Esophagus (tissue), 2 donors: Measurements from ENCODE around the gene PSG7. TPM values are rescaled to one million over a fixed set of nuclear protein-coding genes. Genes with fewer than 3 reads are reported as not detected.
"Not testable (repeated sequence)": the region's sequence is repeated elsewhere in the genome, so short reads cannot be mapped to it uniquely, and the experiment has no call there.

ENCODE experiments used
- H3K27ac ChIP-seq, 2 donors: one replicate each; pipeline ENCODE4 v1.5.1; 2013; ENCODE audit warnings: low read depth in 2 of 2, mild to moderate bottlenecking in 2 of 2, inconsistent platforms in 1 of 2, low read length in 1 of 2, moderate library complexity in 1 of 2
- H3K27me3 ChIP-seq, 2 donors: one replicate each; pipeline ENCODE4 v1.6.1; 2013; ENCODE audit warnings: low read length in 2 of 2, control low read depth in 1 of 2, mild to moderate bottlenecking in 1 of 2; ENCODE audit not compliant: insufficient read depth in 2 of 2, control insufficient read depth in 1 of 2
- H3K36me3 ChIP-seq, 2 donors: one replicate each; pipeline ENCODE4 v1.6.1; 2013; ENCODE audit warnings: low read length in 1 of 2; ENCODE audit not compliant: control insufficient read depth in 2 of 2, insufficient read depth in 2 of 2
- H3K4me1 ChIP-seq, 2 donors: one replicate each; pipeline ENCODE4 v1.6.1; 2013; ENCODE audit warnings: low read length in 1 of 2; ENCODE audit not compliant: control insufficient read depth in 2 of 2, insufficient read depth in 2 of 2
- H3K4me3 ChIP-seq, 2 donors: one replicate each; pipeline ENCODE4 v1.5.1; 2013; ENCODE audit warnings: low read length in 2 of 2, mild to moderate bottlenecking in 2 of 2, low read depth in 1 of 2, moderate library complexity in 1 of 2
- H3K9me3 ChIP-seq, 2 donors: one replicate each; pipeline ENCODE4 v1.6.1; 2013; ENCODE audit warnings: mild to moderate bottlenecking in 2 of 2, low read depth in 1 of 2, low read length in 1 of 2, moderate library complexity in 1 of 2; ENCODE audit not compliant: control insufficient read depth in 2 of 2, insufficient read depth in 1 of 2
- WGBS, 2 donors: extraction: QIAGEN DNeasy Blood & Tissue Kit; methylation state at CpG; one replicate each; pipeline ENCODE4 v1.1.7; 2013; 5-methylcytosine and 5-hydroxymethylcytosine counted together
- polyA plus RNA-seq, 2 donors: library from polyadenylated mRNA; stranded (reverse); fragments of 200-250 nt; gene quantifications; one replicate each; pipeline ENCODE4 v1.2.3, GENCODE V29; 2013
- donor health status: healthy with polysubstance abuse.
- donor health status: Bipolar disorder and iron deficiency.

PSG7 gene
- polyA plus RNA-seq, 2 donors = not detected

- 78 to 81% methylated on average over 15 of the region's 15 CpGs for WGBS, 2 donors
These were observed 18.5 kb downstream of the PSG7 start for GRCh38 chr19:42918377-42919069.

GRCh38 chr19:42917634-42918033 is 19.4 kb downstream of the PSG7 start, which contains the start of gene PSG6:
Gene PSG6 (minus strand): TSS chr19:42917894. CDS start chr19:42917792, 102 bp downstream.
- not testable (repeated sequence) for H3K4me3 ChIP-seq, H3K9me3 ChIP-seq, H3K36me3 ChIP-seq, H3K4me1 ChIP-seq, H3K27me3 ChIP-seq, H3K27ac ChIP-seq
- 78 to 80% methylated on average over 1 of the region's 1 CpG for WGBS, 2 donors

More at GRCh38 chr19:42918377-42919069, 18.5 kb downstream of the PSG7 start:
- H3K9me3 ChIP-seq, H3K4me1 ChIP-seq, H3K4me3 ChIP-seq, H3K27me3 ChIP-seq, H3K27ac ChIP-seq, H3K36me3 ChIP-seq: not testable (repeated sequence)

- not testable (repeated sequence) for H3K27me3 ChIP-seq, H3K36me3 ChIP-seq, H3K27ac ChIP-seq, H3K4me3 ChIP-seq, H3K9me3 ChIP-seq, H3K4me1 ChIP-seq
- WGBS, 2 donors = 87 to 89% methylated on average over 1 of the region's 1 CpG
These were observed 20.1 kb downstream of the PSG7 start for GRCh38 chr19:42916931-42917330.

- WGBS, 2 donors = 70 to 84% methylated on average over 5 of the region's 5 CpGs
- not testable (repeated sequence) for H3K36me3 ChIP-seq, H3K27ac ChIP-seq, H3K9me3 ChIP-seq, H3K27me3 ChIP-seq, H3K4me1 ChIP-seq, H3K4me3 ChIP-seq
These were observed 23.5 kb downstream of the PSG7 start for GRCh38 chr19:42913516-42913915.

GRCh38 chr19:42912941-42913340 is 24.1 kb downstream of the PSG7 start:
- 89 to 97% methylated on average over 4 of the region's 4 CpGs for WGBS, 2 donors
- H3K4me3 ChIP-seq, H3K27ac ChIP-seq, H3K4me1 ChIP-seq, H3K27me3 ChIP-seq, H3K36me3 ChIP-seq, H3K9me3 ChIP-seq: not testable (repeated sequence)

GRCh38 chr19:42911731-42912130 is 25.3 kb downstream of the PSG7 start:
- not testable (repeated sequence) for H3K27me3 ChIP-seq, H3K9me3 ChIP-seq, H3K4me1 ChIP-seq, H3K4me3 ChIP-seq, H3K36me3 ChIP-seq, H3K27ac ChIP-seq
- 81 to 83% methylated on average over 5 of the region's 5 CpGs for WGBS, 2 donors

- H3K27me3 ChIP-seq, H3K9me3 ChIP-seq, H3K27ac ChIP-seq, H3K36me3 ChIP-seq, H3K4me3 ChIP-seq, H3K4me1 ChIP-seq: not testable (repeated sequence)
- WGBS, 2 donors = 65 to 66% methylated on average over 5 of the region's 5 CpGs
These were observed 30.8 kb downstream of the PSG7 start for GRCh38 chr19:42906162-42906561.

GRCh38 chr19:42900561-42900960 is 36.4 kb downstream of the PSG7 start:
- WGBS, 2 donors = 81 to 84% methylated on average over 4 of the region's 4 CpGs

GRCh38 chr19:42899674-42900073 is 37.3 kb downstream of the PSG7 start:
- not testable (repeated sequence) for H3K9me3 ChIP-seq, H3K27me3 ChIP-seq, H3K4me1 ChIP-seq, H3K36me3 ChIP-seq, H3K4me3 ChIP-seq, H3K27ac ChIP-seq
- 83 to 85% methylated on average over 11 to 12 of the region's 12 CpGs for WGBS, 2 donors

More at GRCh38 chr19:42900561-42900960, 36.4 kb downstream of the PSG7 start:
- H3K36me3 ChIP-seq, H3K27me3 ChIP-seq, H3K4me3 ChIP-seq, H3K9me3 ChIP-seq, H3K27ac ChIP-seq, H3K4me1 ChIP-seq: not testable (repeated sequence)

GRCh38 chr19:42899110-42899509 is 37.9 kb downstream of the PSG7 start:
- H3K27ac ChIP-seq = not testable (repeated sequence)
- WGBS, 2 donors = 83 to 89% methylated on average over 1 of the region's 1 CpG

More at GRCh38 chr19:42899110-42899509, 37.9 kb downstream of the PSG7 start:
- H3K9me3 ChIP-seq, H3K36me3 ChIP-seq, H3K4me1 ChIP-seq, H3K27me3 ChIP-seq, H3K4me3 ChIP-seq: not testable (repeated sequence)
